Liver (tissue), 3 donors: Measurements from ENCODE around the gene RPUSD2.

ENCODE experiments used
- CTCF ChIP-seq: fragments of 150-350 bp; IDR thresholded peaks from 2 replicates; pipeline ENCODE4 v1.5.1; 2017; ENCODE audit warnings: improper control_type of control experiment, low read depth, low read length; ENCODE audit not compliant: missing input control
- HNF4G ChIP-seq: IDR thresholded peaks from 2 replicates; pipeline ENCODE4 v1.6.1; 2016; ENCODE audit warnings: antibody characterized with exemption
- JUND ChIP-seq, 2 donors: IDR thresholded peaks; 2 replicates each; pipeline ENCODE4 v1.6.1; 2016; ENCODE audit warnings: antibody characterized with exemption in 2 of 2
- MAX ChIP-seq: IDR thresholded peaks from 2 replicates; pipeline ENCODE4 v1.6.1; 2016; ENCODE audit warnings: antibody characterized with exemption
- RAD21 ChIP-seq, 2 donors: IDR thresholded peaks; 2 replicates each; pipeline ENCODE4 v1.6.1; 2016; ENCODE audit warnings: antibody characterized with exemption in 2 of 2, mild to moderate bottlenecking in 2 of 2
- REST ChIP-seq: IDR thresholded peaks from 2 replicates; pipeline ENCODE4 v1.6.1; 2016; ENCODE audit warnings: antibody characterized with exemption, mild to moderate bottlenecking
- SP1 ChIP-seq: IDR thresholded peaks from 2 replicates; pipeline ENCODE4 v1.6.1; 2018; ENCODE audit warnings: antibody characterized with exemption, mild to moderate bottlenecking
- TAF1 ChIP-seq: conservative IDR thresholded peaks from 2 replicates; pipeline ENCODE4 v1.6.1; 2016; ENCODE audit warnings: antibody characterized with exemption, mild to moderate bottlenecking
- YY1 ChIP-seq: IDR thresholded peaks from 2 replicates; pipeline ENCODE4 v1.6.1; 2016; ENCODE audit warnings: antibody characterized with exemption, mild to moderate bottlenecking
- TF ChIP-seq, protein P1 (sequence below): IDR thresholded peaks from 2 replicates; pipeline ENCODE4 v1.6.1; 2016; ENCODE audit warnings: antibody characterized with exemption
- donor health status: healthy.
- donor health status: healthy.

DNA sequence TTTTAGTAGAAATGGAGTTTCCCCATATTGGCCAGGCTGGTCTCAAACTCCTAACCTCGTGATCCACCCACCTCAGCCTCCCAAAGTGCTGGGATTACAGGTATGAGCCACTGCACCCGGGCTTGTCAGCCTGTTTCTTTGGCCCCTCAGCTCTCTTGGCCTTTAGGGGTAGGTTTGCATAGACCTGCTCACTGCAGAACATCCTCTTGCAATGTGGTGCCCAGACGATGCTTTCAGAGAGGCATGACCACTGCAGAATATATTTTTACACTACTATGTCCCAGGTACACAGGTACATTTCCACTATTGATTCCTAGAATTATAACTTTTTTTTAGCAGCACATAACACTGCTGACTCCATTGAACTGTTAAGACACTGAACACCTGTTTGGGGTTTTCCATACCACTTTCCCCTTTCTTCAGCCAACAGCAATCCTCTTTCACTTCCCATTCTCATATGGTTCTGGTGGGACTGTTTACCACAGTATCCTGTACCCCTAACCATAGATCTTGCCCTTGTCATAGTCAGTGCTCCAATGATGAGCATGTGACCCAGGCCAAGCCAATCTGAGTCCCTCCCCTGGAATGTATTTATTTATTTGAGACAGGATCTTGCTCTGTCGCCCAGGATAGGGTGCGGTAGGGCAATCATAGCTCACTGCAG is 25.3 kb upstream of the RPUSD2 start:
- TF ChIP-seq SP1 (no peak), CTCF (no peak), REST (no peak), JUND (IDR thresholded peaks at IDR 0.05) (no peak), MAX (no peak), RAD21 (IDR thresholded peaks at IDR 0.05) (no peak), HNF4G (no peak), TAF1 (no peak), YY1 (no peak)
- TF ChIP-seq, protein P1, sequence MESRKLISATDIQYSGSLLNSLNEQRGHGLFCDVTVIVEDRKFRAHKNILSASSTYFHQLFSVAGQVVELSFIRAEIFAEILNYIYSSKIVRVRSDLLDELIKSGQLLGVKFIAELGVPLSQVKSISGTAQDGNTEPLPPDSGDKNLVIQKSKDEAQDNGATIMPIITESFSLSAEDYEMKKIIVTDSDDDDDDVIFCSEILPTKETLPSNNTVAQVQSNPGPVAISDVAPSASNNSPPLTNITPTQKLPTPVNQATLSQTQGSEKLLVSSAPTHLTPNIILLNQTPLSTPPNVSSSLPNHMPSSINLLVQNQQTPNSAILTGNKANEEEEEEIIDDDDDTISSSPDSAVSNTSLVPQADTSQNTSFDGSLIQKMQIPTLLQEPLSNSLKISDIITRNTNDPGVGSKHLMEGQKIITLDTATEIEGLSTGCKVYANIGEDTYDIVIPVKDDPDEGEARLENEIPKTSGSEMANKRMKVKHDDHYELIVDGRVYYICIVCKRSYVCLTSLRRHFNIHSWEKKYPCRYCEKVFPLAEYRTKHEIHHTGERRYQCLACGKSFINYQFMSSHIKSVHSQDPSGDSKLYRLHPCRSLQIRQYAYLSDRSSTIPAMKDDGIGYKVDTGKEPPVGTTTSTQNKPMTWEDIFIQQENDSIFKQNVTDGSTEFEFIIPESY = no peak
